ENCODE data around the gene GJA4. TPM values are rescaled to one million over a fixed set of nuclear protein-coding genes. Genes with fewer than 3 reads are reported as not detected.

GJA4 gene
- total RNA-seq, 4 donors from 2014 or later = 14.4 to 41.4 (median 27.7) TPM

DNA sequence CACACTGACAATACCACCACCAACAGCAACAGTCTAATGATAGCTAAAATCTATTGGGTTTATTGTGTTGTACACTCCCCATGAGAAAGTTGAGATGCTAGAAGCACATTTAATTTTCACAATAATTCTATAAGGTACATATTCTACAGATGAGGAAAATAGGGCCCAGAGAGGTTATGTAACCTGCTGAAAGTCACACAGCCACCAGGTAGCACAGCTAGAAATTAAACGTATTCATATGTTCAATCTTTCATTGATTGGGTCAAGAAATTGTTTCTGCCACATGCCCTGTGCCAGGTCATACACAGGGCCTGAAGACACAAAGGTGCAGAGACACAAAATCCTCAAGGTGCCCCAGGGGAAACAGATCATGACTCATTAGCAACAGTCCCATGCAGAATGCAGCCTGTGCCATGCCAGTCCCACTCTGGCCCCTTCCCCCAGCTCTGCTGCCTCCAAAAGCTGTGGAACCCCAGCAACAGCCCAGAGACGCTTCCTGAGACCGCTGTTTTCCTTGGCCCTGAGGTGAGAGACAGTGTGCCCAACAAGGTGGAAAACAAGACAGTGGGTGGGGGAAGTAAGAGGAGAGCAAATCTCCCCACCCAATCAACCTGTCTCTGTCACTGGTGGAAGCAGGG lies 32.1 kb downstream of the GJA4 start:
- Histone ChIP-seq H3K9me3 (no peaks in the 10 kb centered on the region), H3K27ac (no peak overlapping the region), H3K36me3 (no peaks in the 10 kb centered on the region), H3K4me1 (peaks cover 4 to 6% of the 10 kb centered on the region in 2 donors), H3K4me3 (no peak overlapping the region), H3K27me3 (no peaks in the 10 kb centered on the region)
- intact Hi-C loops (cut with DNase I; ENCODE audit: low total_unique reads) (no loop called here), in situ Hi-C loops (cut with MboI; ENCODE audit: low sequenced_read_pairs in 4 of 4) (no loop called here)
- DNase-seq = no peak
- TF ChIP-seq POLR2A (IDR thresholded peaks at IDR 0.05) = no peak
- TF ChIP-seq, protein P1, sequence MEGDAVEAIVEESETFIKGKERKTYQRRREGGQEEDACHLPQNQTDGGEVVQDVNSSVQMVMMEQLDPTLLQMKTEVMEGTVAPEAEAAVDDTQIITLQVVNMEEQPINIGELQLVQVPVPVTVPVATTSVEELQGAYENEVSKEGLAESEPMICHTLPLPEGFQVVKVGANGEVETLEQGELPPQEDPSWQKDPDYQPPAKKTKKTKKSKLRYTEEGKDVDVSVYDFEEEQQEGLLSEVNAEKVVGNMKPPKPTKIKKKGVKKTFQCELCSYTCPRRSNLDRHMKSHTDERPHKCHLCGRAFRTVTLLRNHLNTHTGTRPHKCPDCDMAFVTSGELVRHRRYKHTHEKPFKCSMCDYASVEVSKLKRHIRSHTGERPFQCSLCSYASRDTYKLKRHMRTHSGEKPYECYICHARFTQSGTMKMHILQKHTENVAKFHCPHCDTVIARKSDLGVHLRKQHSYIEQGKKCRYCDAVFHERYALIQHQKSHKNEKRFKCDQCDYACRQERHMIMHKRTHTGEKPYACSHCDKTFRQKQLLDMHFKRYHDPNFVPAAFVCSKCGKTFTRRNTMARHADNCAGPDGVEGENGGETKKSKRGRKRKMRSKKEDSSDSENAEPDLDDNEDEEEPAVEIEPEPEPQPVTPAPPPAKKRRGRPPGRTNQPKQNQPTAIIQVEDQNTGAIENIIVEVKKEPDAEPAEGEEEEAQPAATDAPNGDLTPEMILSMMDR (IDR thresholded peaks at IDR 0.05 in 4 of 5, conservative IDR thresholded peaks at IDR 0.05 in 1 of 5) = no peak
- ATAC-seq = no peak

DNA sequence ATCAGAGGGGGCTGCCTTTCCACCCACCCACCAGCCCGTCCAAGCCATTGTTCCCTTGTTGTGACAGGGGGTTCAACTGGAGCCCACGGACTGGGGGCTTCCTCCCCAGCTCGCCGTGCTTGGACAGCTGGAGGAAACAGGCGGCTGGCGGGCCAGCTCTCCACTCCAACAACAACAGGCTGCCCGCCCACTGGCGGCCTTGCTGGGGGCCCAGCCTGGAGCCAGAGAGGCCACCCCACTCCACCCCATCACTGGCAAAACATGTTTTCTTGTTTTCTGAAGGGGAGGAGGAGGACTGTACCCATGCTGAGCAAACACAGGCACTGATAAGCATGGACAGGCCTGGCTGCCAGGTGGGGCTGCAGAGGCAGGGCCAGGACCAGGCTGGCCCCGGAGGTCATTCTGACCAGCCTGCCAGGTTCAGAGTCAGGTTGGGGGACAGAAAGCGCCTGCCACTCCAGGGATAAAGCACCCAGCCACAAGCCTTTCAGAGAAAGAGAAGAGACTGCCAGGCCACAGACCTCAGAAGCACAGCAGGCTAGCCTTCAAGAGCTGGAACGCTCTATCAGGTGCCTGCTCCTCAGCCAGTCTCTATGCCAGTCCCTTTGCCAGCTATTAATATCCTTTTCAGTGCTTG lies 32.8 kb downstream of the GJA4 start:
- Histone ChIP-seq H3K36me3 (no peaks in the 10 kb centered on the region), H3K27ac (no peak overlapping the region), H3K27me3 (no peaks in the 10 kb centered on the region), H3K9me3 (no peaks in the 10 kb centered on the region), H3K4me3 (no peak overlapping the region), H3K4me1 (peaks cover 4 to 6% of the 10 kb centered on the region in 2 donors)
- in situ Hi-C loops (cut with MboI; ENCODE audit: low sequenced_read_pairs in 4 of 4) (no loop called here), intact Hi-C loops (cut with DNase I; ENCODE audit: low total_unique reads) (no loop called here)
- no peak for DNase-seq
- TF ChIP-seq, protein P1 (IDR thresholded peaks at IDR 0.05 in 4 of 5, conservative IDR thresholded peaks at IDR 0.05 in 1 of 5) = no peak
- TF ChIP-seq POLR2A (IDR thresholded peaks at IDR 0.05) = no peak
- ATAC-seq = no peak

DNA sequence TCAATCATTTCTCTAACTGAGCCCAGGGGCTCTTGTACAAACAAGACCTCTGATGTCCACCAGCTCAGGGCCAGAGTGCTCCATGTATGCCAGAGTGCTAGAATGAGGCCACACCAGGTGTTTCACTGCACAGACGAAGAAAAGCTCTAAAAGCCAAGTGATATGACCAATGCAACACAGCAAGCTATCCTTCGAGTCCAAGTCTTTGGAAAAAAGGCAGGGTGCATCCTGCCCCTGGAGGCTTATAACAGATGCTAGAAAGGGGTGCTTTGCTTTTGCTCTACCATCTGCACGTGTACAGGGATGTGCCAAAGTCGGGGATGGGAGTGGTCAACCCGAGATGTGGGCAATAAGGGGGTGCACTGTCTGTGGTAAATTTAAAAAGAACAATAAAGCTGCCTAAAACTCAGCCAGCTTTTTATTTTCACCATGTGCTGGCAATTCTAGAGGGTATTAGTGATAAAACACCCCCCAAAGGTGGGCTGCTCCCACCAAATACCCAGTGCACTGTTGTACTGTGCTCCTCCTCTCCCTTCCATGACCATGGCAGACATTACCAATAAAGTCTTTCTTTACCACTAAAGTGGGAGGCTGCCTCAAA lies 34.6 kb downstream of the GJA4 start:
- no peak for ATAC-seq
- intact Hi-C loops (cut with DNase I; ENCODE audit: low total_unique reads) = no loop called here
- Histone ChIP-seq H3K4me1 (peaks cover 2 to 4% of the 10 kb centered on the region in 2 donors), H3K9me3 (no peaks in the 10 kb centered on the region), H3K27ac (peak overlapping the region in 1 of 4 donors; percentile 4), H3K4me3 (no peak overlapping the region), H3K27me3 (no peaks in the 10 kb centered on the region), H3K36me3 (no peaks in the 10 kb centered on the region)
- in situ Hi-C loops (cut with MboI; ENCODE audit: low sequenced_read_pairs in 4 of 4) = no loop called here
- TF ChIP-seq POLR2A (IDR thresholded peaks at IDR 0.05) = no peak
- TF ChIP-seq, protein P1 (IDR thresholded peaks at IDR 0.05 in 4 of 5, conservative IDR thresholded peaks at IDR 0.05 in 1 of 5) = no peak
- DNase-seq = no peak

DNA sequence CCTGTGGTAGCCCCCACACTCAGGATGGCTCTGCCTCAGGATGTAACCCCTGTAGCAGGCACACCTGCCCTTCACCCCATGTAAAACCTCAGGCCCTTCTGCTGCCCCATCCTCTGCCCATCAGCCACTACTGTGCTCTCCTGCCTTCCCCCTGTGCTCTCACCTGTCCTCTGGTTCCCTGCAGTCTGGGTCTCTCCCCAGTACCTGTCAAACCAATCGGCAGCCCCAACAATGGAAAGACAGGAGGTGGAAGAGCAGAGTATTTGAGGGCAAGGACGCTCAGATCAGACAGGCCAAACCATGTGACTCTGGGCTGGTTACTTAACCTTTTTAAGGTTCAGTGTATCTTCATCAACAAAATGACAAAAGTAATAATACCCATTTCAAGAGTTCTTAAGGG lies 35.8 kb downstream of the GJA4 start:
- no peak overlapping the region for H3K4me3 ChIP-seq
- DNase-seq = no peak
- in situ Hi-C loops (cut with MboI; ENCODE audit: low sequenced_read_pairs in 4 of 4) (no loop called here), intact Hi-C loops (cut with DNase I; ENCODE audit: low total_unique reads) (no loop called here)
- H3K27me3 ChIP-seq = no peaks in the 10 kb centered on the region
- H3K36me3 ChIP-seq = no peaks in the 10 kb centered on the region
- H3K4me1 ChIP-seq = peaks cover 0 to 4% of the 10 kb centered on the region in 2 donors
- no peaks in the 10 kb centered on the region for H3K9me3 ChIP-seq
- H3K27ac ChIP-seq = peak overlapping the region in 1 of 4 donors; percentile 50
- ATAC-seq = no peak
- TF ChIP-seq, protein P1 (IDR thresholded peaks at IDR 0.05 in 4 of 5, conservative IDR thresholded peaks at IDR 0.05 in 1 of 5) = no peak
- TF ChIP-seq POLR2A (IDR thresholded peaks at IDR 0.05) = no peak

All from gastrocnemius medialis (tissue), 4 donors.